Activated T-cell treated with anti-CD3 and anti-CD28 coated beads, Interleukin-2, amount 50 U/mL, for 72 hours (primary cell): ENCODE results near the gene SFXN4. TPM values are rescaled to one million over a fixed set of nuclear protein-coding genes. Genes with fewer than 3 reads are reported as not detected.

Experiments
- ATAC-seq, 2 donors: fragments of 150-1000 bp; cut with Tn5 transposase; replicated peaks in 1 of 2; 2 replicates each; pipeline ENCODE4 v1.10.0; 2021; ENCODE audit warnings: moderate library complexity in 2 of 2, mild to moderate bottlenecking in 1 of 2
- DNase-seq, 2 donors: peaks; one replicate each; pipeline ENCODE4 v3.0.0; 2021 to 2022; ENCODE audit warnings: mixed read lengths in 1 of 2
- H3K27ac Mint-ChIP-seq: one replicate; pipeline ENCODE4 v1.8.0; 2022; ENCODE audit warnings: mild to moderate bottlenecking, moderate library complexity, mixed read lengths
- H3K27me3 Mint-ChIP-seq: one replicate; pipeline ENCODE4 v1.8.0; 2022; ENCODE audit warnings: low read depth, mixed read lengths
- H3K36me3 Mint-ChIP-seq, 2 donors: one replicate each; pipeline ENCODE4 v1.8.0; 2022; ENCODE audit warnings: mixed read lengths in 2 of 2, mild to moderate bottlenecking in 1 of 2; ENCODE audit not compliant: insufficient read depth in 2 of 2
- H3K4me1 Mint-ChIP-seq: one replicate; pipeline ENCODE4 v1.8.0; 2022; ENCODE audit warnings: low read depth, mixed read lengths
- H3K4me3 Mint-ChIP-seq, 2 donors: one replicate each; pipeline ENCODE4 v1.8.0; 2022; ENCODE audit warnings: mild to moderate bottlenecking in 2 of 2, mixed read lengths in 2 of 2, moderate library complexity in 2 of 2
- H3K9me3 Mint-ChIP-seq, 2 donors: one replicate each; pipeline ENCODE4 v1.8.0; 2022; ENCODE audit warnings: mixed read lengths in 2 of 2
- total RNA-seq, 2 donors: library from RNA; stranded (reverse); gene quantifications; one replicate each; pipeline ENCODE4 v1.2.3, GENCODE V29; 2022

Gene SFXN4
- total RNA-seq, 2 donors from 2014 or later: 31.0 to 35.1 TPM

DNA sequence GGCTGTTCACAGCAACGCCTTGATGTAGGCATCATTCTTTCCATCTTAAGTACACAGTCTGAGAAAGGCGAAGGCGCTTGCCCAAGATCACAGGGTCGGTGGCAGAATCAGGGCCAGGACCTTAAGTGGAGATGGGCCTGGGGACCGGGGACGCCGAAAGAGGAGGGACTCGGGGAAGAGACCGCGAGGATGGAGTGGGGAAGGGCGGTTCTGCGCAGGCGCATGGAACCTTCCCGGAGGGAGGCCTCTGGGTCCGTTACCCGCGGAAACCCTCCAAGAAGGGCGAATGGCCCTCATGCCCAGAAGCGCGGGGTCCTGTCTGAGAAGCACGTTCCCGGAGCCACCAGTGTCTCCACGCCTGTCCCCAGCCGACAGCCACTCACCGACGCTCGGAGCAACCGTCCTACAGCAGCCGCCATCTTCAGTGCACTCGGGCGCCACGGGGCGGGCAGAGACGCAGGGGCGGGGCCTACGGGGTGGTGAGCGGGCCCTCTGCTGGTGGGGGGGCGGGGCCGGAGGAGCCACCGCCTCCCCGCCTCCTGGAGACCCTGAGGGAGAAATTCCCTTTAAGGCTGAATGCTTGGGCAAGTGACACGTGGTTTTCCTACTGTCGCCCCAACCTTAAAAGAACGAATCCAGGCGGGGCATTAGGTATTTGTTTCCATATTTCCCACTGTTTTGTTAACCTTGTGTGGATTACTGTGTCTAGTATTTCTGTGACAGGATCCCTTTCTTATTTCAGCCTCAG, 13.0 kb upstream of the SFXN4 start, which contains the start of gene PRDX3:
PRDX3 (minus strand) TSS at position 441 of the 748 bp plus-strand sequence; CDS start at position 419, 22 bp downstream.
- H3K36me3 Mint-ChIP-seq: peaks cover 11 to 13% of the 10 kb centered on the region in 2 donors
- no peaks in the 10 kb centered on the region for H3K27me3 Mint-ChIP-seq
- H3K9me3 Mint-ChIP-seq: no peaks in the 10 kb centered on the region
- ATAC-seq (peak; percentile 88 to 92), DNase-seq (peak; percentile 96 to 97)
- H3K4me3 Mint-ChIP-seq: peak within 1 kb of the TSS; percentile 82 to 98
- peak within 1 kb of the TSS; percentile 96 for H3K27ac Mint-ChIP-seq
- H3K4me1 Mint-ChIP-seq: peaks cover 57% of the 10 kb centered on the region

DNA sequence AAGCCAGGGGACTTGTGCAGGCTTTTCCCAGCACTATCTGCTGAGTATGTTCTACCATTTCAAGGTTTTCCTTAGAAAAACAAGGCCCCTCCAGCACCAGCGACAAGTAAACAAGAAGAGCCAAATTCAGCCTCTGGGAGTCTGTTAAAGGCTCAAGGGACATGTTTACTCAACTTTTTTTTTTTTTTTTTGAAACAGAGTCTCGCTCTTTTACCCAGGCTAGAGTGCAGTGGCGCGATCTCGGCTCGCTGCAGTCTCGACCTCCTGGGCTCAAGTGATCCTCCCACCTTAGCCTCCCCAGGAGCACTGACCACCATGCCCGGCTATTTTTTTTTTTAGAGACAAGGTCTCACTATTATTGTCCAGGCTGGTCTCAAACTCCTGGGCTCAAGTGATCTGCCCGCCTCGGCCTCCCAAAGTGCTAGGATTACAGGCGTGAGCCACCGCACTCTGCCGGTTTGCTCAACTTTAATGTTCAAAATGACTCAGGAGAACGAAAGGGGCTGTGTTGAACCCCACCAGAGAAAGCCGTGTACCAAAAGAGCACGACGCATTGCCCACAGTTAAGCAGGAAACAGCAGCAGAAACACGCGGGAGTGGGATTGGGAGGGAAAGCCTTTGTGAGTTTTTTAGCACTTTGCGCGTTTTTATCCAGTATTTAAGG, 12.3 kb upstream of the SFXN4 start:
- ATAC-seq (peak; percentile 64 to 67), DNase-seq (peak; percentile 63 to 64)
- peak overlapping the region; percentile 82 to 98 for H3K4me3 Mint-ChIP-seq
- no peaks in the 10 kb centered on the region for H3K27me3 Mint-ChIP-seq
- no peaks in the 10 kb centered on the region for H3K9me3 Mint-ChIP-seq
- H3K27ac Mint-ChIP-seq: peak overlapping the region; percentile 96
- H3K4me1 Mint-ChIP-seq: peaks cover 56% of the 10 kb centered on the region
- peaks cover 12 to 13% of the 10 kb centered on the region in 2 donors for H3K36me3 Mint-ChIP-seq

DNA sequence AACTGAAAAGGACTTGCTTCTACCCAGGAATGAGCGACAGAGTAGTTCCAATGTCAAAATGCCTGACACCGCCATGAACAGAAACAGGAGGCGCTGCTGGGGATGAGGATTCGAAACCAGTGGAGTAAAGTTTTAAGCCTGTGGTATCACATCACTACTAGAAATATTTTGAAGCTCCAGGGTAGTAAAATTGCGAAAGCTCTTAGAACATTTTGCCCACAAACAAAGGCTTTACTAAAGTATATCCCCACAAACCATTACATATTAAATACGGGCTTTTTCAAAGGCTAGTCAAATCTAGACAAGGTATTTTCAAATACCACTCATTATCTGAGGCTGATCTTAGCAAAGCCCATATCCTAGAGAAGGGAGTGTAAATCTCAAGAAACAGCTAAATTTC, 10.7 kb upstream of the SFXN4 start:
- Mint-ChIP-seq H3K27ac (peak overlapping the region; percentile 88), H3K27me3 (no peaks in the 10 kb centered on the region), H3K9me3 (no peaks in the 10 kb centered on the region), H3K4me3 (peak overlapping the region; percentile 82 to 98), H3K4me1 (peaks cover 56% of the 10 kb centered on the region), H3K36me3 (peaks cover 15 to 18% of the 10 kb centered on the region in 2 donors)
- ATAC-seq (peak; percentile 39 to 47), DNase-seq (no peak)

DNA sequence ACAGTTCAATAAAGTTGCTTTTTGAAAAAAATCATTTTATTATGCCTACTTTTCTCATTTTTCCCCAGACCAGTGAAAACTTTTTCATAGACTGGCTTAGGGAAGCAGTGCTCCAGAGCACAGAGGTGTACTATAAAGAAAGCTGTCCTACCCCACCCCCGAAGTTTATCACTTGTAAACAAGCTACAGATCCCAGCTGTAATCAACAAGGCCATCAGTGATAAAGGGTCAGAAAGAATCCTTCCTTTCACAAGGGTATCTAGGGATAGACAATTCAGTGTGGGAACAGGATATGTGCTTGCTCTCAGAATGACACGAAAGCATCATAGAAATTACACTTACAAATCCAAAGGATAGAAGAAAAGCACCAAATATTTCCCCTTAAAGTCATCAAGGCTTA, 8.6 kb upstream of the SFXN4 start:
- Mint-ChIP-seq H3K36me3 (peaks cover 21 to 22% of the 10 kb centered on the region in 2 donors), H3K9me3 (no peaks in the 10 kb centered on the region), H3K27ac (peak overlapping the region; percentile 15), H3K27me3 (no peaks in the 10 kb centered on the region), H3K4me1 (peaks cover 40% of the 10 kb centered on the region), H3K4me3 (no peak overlapping the region)
- no peak for DNase-seq
- no peak for ATAC-seq

DNA sequence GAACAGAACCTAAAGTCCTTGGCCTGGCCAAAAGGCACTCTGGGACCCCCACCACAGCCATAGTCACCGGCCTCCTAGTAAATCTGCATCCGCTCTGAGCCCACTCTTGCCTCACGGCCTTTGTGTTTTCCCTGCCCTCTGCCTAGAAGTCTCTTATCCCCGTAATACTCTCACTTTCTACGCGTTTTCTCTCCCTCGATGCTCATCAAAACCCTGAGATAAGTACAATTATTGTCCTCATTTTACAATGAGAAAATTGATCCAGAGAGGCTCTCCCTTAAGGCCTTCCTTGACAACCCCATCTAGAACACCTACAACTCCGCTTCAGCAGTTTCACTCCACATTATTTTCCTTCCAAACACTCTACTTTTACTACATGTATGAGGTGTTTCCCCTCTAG, 1.5 kb upstream of the SFXN4 start:
- Mint-ChIP-seq H3K27ac (peak overlapping the region; percentile 26), H3K4me3 (peak overlapping the region; percentile 90 to 92), H3K9me3 (no peaks in the 10 kb centered on the region), H3K4me1 (peaks cover 44% of the 10 kb centered on the region), H3K27me3 (no peaks in the 10 kb centered on the region), H3K36me3 (peaks cover 11 to 22% of the 10 kb centered on the region in 2 donors)
- no peak for ATAC-seq
- no peak for DNase-seq

DNA sequence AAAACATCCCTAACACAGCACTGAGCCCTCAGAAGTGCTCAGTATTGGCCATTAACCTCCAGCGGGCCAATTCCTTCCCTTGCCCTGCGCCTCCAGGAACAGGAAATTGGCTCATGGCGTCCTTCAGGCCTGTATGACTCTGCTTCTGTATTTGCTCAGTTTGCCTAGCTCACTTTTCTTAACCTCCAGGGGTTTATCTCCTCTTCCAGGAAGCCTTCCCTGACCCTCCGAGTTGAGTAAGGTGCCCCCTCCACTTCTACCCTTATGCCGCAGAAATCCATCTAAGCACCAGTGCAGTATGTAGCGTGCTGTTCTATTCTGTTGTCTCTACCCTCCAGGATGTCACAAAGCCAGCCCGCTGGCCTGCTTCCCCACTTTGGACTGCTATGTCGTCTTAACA, 1.1 kb upstream of the SFXN4 start:
- peak overlapping the region; percentile 90 to 92 for H3K4me3 Mint-ChIP-seq
- ATAC-seq (no peak), DNase-seq (no peak)
- peaks cover 49% of the 10 kb centered on the region for H3K4me1 Mint-ChIP-seq
- H3K27ac Mint-ChIP-seq: peak overlapping the region; percentile 23
- H3K27me3 Mint-ChIP-seq: no peaks in the 10 kb centered on the region
- peaks cover 11 to 22% of the 10 kb centered on the region in 2 donors for H3K36me3 Mint-ChIP-seq
- no peaks in the 10 kb centered on the region for H3K9me3 Mint-ChIP-seq

DNA sequence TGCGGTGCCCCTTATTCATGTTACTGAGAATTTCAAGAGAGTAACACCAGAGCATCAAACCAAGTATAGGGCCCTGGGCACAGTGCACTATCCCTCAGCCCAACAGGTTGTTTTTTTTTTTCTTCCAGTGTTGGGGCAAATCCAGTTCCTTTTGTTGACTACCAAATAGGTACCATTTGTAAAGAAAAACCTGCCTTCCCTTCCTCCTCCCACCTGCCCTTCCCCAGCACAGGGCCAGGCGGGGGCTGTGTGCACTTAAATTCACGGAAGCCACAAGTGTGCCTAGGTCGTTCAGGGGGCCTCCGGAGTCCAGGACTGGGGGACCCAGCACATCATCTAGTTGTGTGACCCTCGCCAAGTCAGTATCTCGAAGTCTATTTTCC, 595 bp upstream of the SFXN4 start:
- no peak for DNase-seq
- ATAC-seq: peak; percentile 5 to 10
- Mint-ChIP-seq H3K4me1 (peaks cover 52% of the 10 kb centered on the region), H3K36me3 (peaks cover 11 to 22% of the 10 kb centered on the region in 2 donors), H3K27ac (peak overlapping the region; percentile 23), H3K27me3 (no peaks in the 10 kb centered on the region), H3K4me3 (peak overlapping the region; percentile 90 to 92), H3K9me3 (no peaks in the 10 kb centered on the region)

DNA sequence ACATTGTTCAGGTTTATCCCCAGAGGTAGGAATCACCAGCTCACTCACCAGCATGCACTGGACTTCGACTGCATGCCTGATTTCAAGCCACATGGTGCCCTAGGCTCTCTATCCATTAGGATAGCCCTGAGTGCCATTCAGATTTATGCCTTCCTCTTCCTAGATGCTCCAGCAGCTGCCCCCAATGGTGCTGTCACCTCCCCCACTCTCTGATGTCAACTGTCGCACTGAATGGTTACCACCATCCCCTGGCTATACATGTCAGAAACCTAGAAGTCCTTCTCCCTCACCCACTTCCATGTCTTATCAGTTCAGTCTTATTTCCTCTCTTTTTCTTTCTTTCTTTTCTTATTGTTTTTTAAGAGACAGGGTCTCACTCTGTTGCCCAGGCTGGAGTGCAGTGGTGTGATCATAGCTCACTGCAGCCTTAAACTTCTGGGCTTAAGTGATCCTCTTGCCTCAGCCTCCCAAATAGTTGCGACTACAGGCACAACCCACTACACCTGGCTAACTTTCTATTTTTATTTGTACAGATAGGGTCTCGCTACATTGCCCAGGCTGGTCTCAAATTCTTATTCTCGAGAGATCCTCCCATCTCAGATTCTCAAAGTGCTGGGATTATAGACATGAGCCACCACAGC, 2.9 kb downstream of the SFXN4 start:
- Mint-ChIP-seq H3K27me3 (no peaks in the 10 kb centered on the region), H3K4me1 (peaks cover 50% of the 10 kb centered on the region), H3K9me3 (no peaks in the 10 kb centered on the region), H3K36me3 (peaks cover 3 to 16% of the 10 kb centered on the region in 2 donors), H3K4me3 (peak overlapping the region in 1 of 2 donors; percentile 1), H3K27ac (peak overlapping the region; percentile 4)
- ATAC-seq (no peak), DNase-seq (no peak)

DNA sequence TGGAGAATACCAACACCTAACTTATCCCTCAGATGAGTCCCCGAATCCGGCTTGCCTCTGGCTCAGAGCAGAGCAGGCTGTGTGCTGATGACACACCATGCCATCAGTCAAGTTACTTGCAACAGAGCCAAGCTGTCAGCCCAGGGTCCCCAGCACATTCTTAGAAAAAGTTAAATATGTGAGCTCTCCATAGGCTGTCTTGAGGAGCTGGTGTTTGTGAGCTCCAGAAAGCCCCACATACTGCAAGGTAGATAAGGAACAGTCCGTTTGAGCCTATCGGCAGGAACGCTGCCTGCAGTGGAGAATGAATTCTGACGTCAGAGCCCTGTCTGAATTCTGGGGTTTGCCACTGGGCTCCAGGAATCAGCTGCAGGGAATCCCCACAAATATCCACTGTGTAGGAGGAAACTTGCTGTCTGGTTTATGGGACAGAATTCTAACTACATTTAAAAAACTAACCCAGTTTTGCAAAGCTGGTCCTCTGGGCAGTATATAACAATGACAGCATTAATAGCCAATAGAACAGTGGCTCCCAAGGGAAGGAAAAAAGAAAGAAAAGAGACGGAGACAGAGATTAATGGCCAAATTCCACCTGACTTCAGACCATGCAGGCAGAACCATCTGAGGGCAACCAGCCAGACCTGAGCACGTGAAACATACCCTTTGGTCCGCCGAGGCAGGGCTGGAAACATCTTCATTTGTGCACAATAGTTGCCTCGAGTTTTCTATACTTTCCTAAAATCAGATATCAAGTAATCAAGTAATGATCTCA, 3.6 kb downstream of the SFXN4 start:
- Mint-ChIP-seq H3K9me3 (no peaks in the 10 kb centered on the region), H3K4me1 (peaks cover 43% of the 10 kb centered on the region), H3K27ac (no peak overlapping the region), H3K4me3 (peak overlapping the region in 1 of 2 donors; percentile 49), H3K36me3 (peaks cover 0 to 10% of the 10 kb centered on the region in 2 donors), H3K27me3 (no peaks in the 10 kb centered on the region)
- no peak for ATAC-seq
- DNase-seq: no peak

DNA sequence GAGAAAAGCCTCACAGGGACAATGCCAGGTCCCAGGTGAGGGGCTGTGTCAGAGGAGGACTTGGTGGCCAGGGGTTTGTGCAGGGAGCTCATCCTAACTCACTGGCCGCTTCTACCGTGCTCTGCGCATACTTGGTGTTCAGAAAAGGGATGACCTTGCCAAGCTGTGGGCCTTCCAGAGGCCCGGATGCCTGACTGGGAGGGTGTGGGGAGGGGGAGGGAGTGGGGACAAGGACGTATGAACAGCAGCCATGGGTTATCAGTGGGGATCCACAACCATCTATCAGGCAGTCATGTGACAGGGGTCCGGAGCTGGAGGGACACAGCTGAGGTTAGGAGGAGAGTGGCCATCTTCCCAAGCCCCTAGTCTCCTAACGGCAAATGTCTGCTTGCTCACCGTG, 6.2 kb downstream of the SFXN4 start:
- ATAC-seq (no peak), DNase-seq (no peak)
- Mint-ChIP-seq H3K4me3 (no peak overlapping the region), H3K9me3 (no peaks in the 10 kb centered on the region), H3K27ac (no peak overlapping the region), H3K27me3 (no peaks in the 10 kb centered on the region), H3K36me3 (peaks cover 5 to 24% of the 10 kb centered on the region in 2 donors), H3K4me1 (peaks cover 30% of the 10 kb centered on the region)

DNA sequence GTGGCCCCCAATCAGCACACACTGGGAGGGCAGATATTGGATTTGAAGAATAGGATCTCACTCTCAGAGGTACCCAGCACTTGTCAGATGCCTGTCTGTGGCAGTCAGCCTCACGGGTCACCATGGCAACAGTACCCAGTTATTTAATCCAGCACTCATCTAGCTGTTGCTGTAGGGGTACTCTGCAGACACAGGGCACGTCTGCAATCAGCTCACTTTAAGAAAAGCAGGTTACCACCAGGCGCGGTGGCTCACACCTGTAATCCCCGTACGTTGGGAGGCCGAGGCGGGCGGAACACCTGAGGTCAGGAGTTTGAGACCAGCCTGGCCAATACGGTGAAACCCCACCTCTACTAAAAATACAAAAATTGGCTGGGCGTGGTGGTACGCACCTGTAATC, 11.9 kb downstream of the SFXN4 start:
- DNase-seq: no peak
- Mint-ChIP-seq H3K4me1 (peaks cover 4% of the 10 kb centered on the region), H3K9me3 (no peaks in the 10 kb centered on the region), H3K27ac (no peak overlapping the region), H3K4me3 (no peak overlapping the region), H3K36me3 (peaks cover 10 to 36% of the 10 kb centered on the region in 2 donors), H3K27me3 (no peaks in the 10 kb centered on the region)
- ATAC-seq: no peak

DNA sequence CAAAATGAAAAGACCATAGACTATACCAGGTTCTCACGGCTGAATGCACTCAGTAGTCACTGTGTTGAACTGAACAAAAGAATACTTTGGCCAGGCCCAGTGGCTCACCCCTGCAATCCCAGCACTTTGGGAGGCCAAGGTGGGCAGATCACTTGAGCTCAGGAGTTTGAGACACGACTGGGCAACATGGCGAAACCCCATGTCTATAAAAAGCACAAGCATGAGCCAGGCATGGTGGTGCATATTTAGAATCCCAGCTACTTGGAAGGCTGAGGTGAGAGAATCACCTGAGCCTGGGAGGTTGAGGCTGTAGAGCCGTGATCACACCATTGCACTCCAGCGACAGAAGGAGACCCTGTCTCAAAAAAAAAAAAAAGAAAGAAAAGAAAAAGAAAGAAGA, 12.5 kb downstream of the SFXN4 start:
- no peak for DNase-seq
- H3K4me3 Mint-ChIP-seq: no peak overlapping the region
- H3K27me3 Mint-ChIP-seq: no peaks in the 10 kb centered on the region
- ATAC-seq: no peak
- peaks cover 4% of the 10 kb centered on the region for H3K4me1 Mint-ChIP-seq
- H3K9me3 Mint-ChIP-seq: no peaks in the 10 kb centered on the region
- H3K27ac Mint-ChIP-seq: peak overlapping the region; percentile 80
- H3K36me3 Mint-ChIP-seq: peaks cover 10 to 36% of the 10 kb centered on the region in 2 donors
